MM.1S (cell line): ENCODE results near the gene PSMG3.

Source experiments
- DNase-seq: peaks from one replicate; pipeline ENCODE4 v3.0.0-alpha.2; 2015
- H2AFZ ChIP-seq: fragments of 300-600 bp; sonication (generic); 2 replicates; pipeline ENCODE4 v1.6.0; 2016; ENCODE audit warnings: antibody characterized with exemption, low read length
- H3F3A ChIP-seq: fragments of 300-600 bp; sonication (generic); 2 replicates; pipeline ENCODE4 v1.6.1; 2016; ENCODE audit warnings: mild to moderate bottlenecking, antibody characterized with exemption, low read length, moderate library complexity, mixed read lengths; ENCODE audit not compliant: insufficient read depth
- H3K27ac ChIP-seq: fragments of 300-600 bp; sonication (generic); 2 replicates; pipeline ENCODE4 v1.5.1; 2016; ENCODE audit warnings: mild to moderate bottlenecking, low read length
- H3K27me3 ChIP-seq: fragments of 300-600 bp; sonication (generic); replicated peaks from 2 replicates; pipeline ENCODE4 v1.6.0; 2016; ENCODE audit warnings: low read length; ENCODE audit not compliant: insufficient read depth
- H3K36me3 ChIP-seq: fragments of 300-600 bp; sonication (generic); replicated peaks from 2 replicates; pipeline ENCODE4 v1.6.1; 2016; ENCODE audit warnings: mild to moderate bottlenecking, low read length, mixed read lengths; ENCODE audit not compliant: insufficient read depth
- H3K4me1 ChIP-seq: fragments of 300-600 bp; sonication (generic); 2 replicates; pipeline ENCODE4 v1.6.1; 2016; ENCODE audit warnings: low read length, mixed read lengths
- H3K4me2 ChIP-seq: fragments of 300-600 bp; sonication (generic); 2 replicates; pipeline ENCODE4 v1.6.0; 2016; ENCODE audit warnings: low read depth, low read length
- H3K4me3 ChIP-seq: fragments of 300-600 bp; sonication (generic); 2 replicates; pipeline ENCODE4 v1.5.1; 2016; ENCODE audit warnings: low read length, mixed read lengths
- H3K79me2 ChIP-seq: fragments of 300-600 bp; sonication (generic); 2 replicates; pipeline ENCODE4 v1.6.1; 2016; ENCODE audit warnings: mixed run types, low read length, mixed read lengths
- H3K9ac ChIP-seq: fragments of 300-600 bp; sonication (generic); 2 replicates; pipeline ENCODE4 v1.6.1; 2016; ENCODE audit warnings: low read length, mixed read lengths
- H3K9me2 ChIP-seq: fragments of 300-600 bp; sonication (generic); replicated peaks from 2 replicates; pipeline ENCODE4 v1.6.1; 2016; ENCODE audit warnings: mild to moderate bottlenecking, low read length, mixed read lengths; ENCODE audit not compliant: insufficient read depth
- H3K9me3 ChIP-seq: fragments of 300-600 bp; sonication (generic); replicated peaks from 2 replicates; pipeline ENCODE4 v1.6.1; 2016; ENCODE audit warnings: mild to moderate bottlenecking, low read length, mixed read lengths; ENCODE audit not compliant: insufficient read depth
- H4K20me1 ChIP-seq: fragments of 300-600 bp; sonication (generic); 2 replicates; pipeline ENCODE4 v1.6.1; 2016; ENCODE audit warnings: mild to moderate bottlenecking, low read length, moderate library complexity, mixed read lengths; ENCODE audit not compliant: insufficient read depth
- CTCF ChIP-seq: fragments of 300-600 bp; sonication (generic); IDR thresholded peaks from 2 replicates; pipeline ENCODE4 v1.5.1; 2016; ENCODE audit warnings: antibody characterized with exemption, low read length, mixed read lengths
- EZH2 ChIP-seq: fragments of 300-600 bp; sonication (generic); optimal IDR thresholded peaks from 2 replicates; pipeline ENCODE3; 2017; ENCODE audit warnings: low read depth, mild to moderate bottlenecking, antibody characterized with exemption, low read length, mixed read lengths
- EZH2phosphoT487 ChIP-seq: fragments of 300-600 bp; sonication (generic); IDR thresholded peaks from 2 replicates; pipeline ENCODE4 v1.6.1; 2018; ENCODE audit warnings: antibody characterized with exemption, low read length

Gene PSMG3

GRCh38 chr7:1543826-1544177, 26.0 kb downstream of the PSMG3 start:
- H3K9me3 ChIP-seq: no peaks in the 10 kb centered on the region
- no peak overlapping the region for H3K4me3 ChIP-seq
- H3K4me1 ChIP-seq: no peaks in the 10 kb centered on the region
- H3K27ac ChIP-seq: no peak overlapping the region
- no peak for TF ChIP-seq EZH2
- TF ChIP-seq CTCF: no peak
- TF ChIP-seq EZH2phosphoT487: no peak
- DNase-seq: no peak
- H3K9ac ChIP-seq: no peak overlapping the region
- no peaks in the 10 kb centered on the region for H3K9me2 ChIP-seq
- H2AFZ ChIP-seq: no peak overlapping the region
- H3K27me3 ChIP-seq: peaks cover 3% of the 10 kb centered on the region
- no peaks in the 10 kb centered on the region for H3K36me3 ChIP-seq
- no peaks in the 10 kb centered on the region for H3K79me2 ChIP-seq
- no peak overlapping the region for H3K4me2 ChIP-seq
- no peaks in the 10 kb centered on the region for H4K20me1 ChIP-seq
- no peaks in the 10 kb centered on the region for H3F3A ChIP-seq

GRCh38 chr7:1542841-1543747, 26.7 kb downstream of the PSMG3 start:
- Histone ChIP-seq H3K79me2 (peaks cover under 1% of the 10 kb centered on the region), H3K4me1 (no peaks in the 10 kb centered on the region)

GRCh38 chr7:1542329-1542728, 27.5 kb downstream of the PSMG3 start:
- H3K4me3 ChIP-seq: no peak overlapping the region
- no peaks in the 10 kb centered on the region for H4K20me1 ChIP-seq

More at GRCh38 chr7:1542841-1543747, 26.7 kb downstream of the PSMG3 start:
- Histone ChIP-seq H3K27me3 (no peaks in the 10 kb centered on the region; the same call in 1 of the 2 replicates), H3F3A (no peaks in the 10 kb centered on the region), H3K4me3 (no peak overlapping the region), H4K20me1 (no peaks in the 10 kb centered on the region), H3K9me3 (no peaks in the 10 kb centered on the region), H2AFZ (no peak overlapping the region), H3K36me3 (no peaks in the 10 kb centered on the region), H3K9ac (no peak overlapping the region), H3K9me2 (no peaks in the 10 kb centered on the region), H3K27ac (no peak overlapping the region), H3K4me2 (no peak overlapping the region)
- DNase-seq: no peak
- TF ChIP-seq EZH2phosphoT487 (no peak), CTCF (no peak), EZH2 (no peak)

More at GRCh38 chr7:1542329-1542728, 27.5 kb downstream of the PSMG3 start:
- Histone ChIP-seq H3K4me2 (no peak overlapping the region), H3K4me1 (no peaks in the 10 kb centered on the region), H2AFZ (no peak overlapping the region), H3K36me3 (no peaks in the 10 kb centered on the region), H3K27ac (no peak overlapping the region), H3K9me3 (no peaks in the 10 kb centered on the region), H3F3A (no peaks in the 10 kb centered on the region), H3K9ac (no peak overlapping the region), H3K27me3 (no peaks in the 10 kb centered on the region), H3K79me2 (peaks cover 8% of the 10 kb centered on the region), H3K9me2 (no peaks in the 10 kb centered on the region)
- no peak for TF ChIP-seq EZH2phosphoT487
- no peak for TF ChIP-seq EZH2
- no peak for TF ChIP-seq CTCF
- no peak for DNase-seq
